HK-2 (cell line): Measurements from ENCODE around the gene KMT2E.
A peak's percentile ranks its signal among the peaks of the same experiment; 100 is the strongest.
"Not testable (repeated sequence)": the region's sequence is repeated elsewhere in the genome, so short reads cannot be mapped to it uniquely, and the experiment has no call there.

ENCODE experiments used
- DNase-seq: peaks from one replicate; pipeline ENCODE4 v3.0.0-alpha.2; 2018; ENCODE audit not compliant: unreplicated experiment

KMT2E gene

GRCh38 chr7:104982308-104983075, 31.5 kb upstream of the KMT2E start:
- DNase-seq, result no peak

- DNase-seq, result no peak
These were observed 30.9 kb upstream of the KMT2E start for GRCh38 chr7:104983076-104983577.

- DNase-seq, result peak; percentile 89
These were observed 30.1 kb upstream of the KMT2E start for GRCh38 chr7:104983578-104984539.

- no peak for DNase-seq
These were observed 29.3 kb upstream of the KMT2E start for GRCh38 chr7:104984585-104985258.

- DNase-seq, result no peak
These were observed 28.8 kb upstream of the KMT2E start for GRCh38 chr7:104985259-104985617.

GRCh38 chr7:104986628-104987259, 27.3 kb upstream of the KMT2E start:
- DNase-seq, result no peak

GRCh38 chr7:104987403-104987802, 26.6 kb upstream of the KMT2E start:
- DNase-seq, result not testable (repeated sequence)

- no peak for DNase-seq
These were observed 23.0 kb upstream of the KMT2E start for GRCh38 chr7:104990983-104991382.

- no peak for DNase-seq
These were observed 21.7 kb upstream of the KMT2E start for GRCh38 chr7:104992306-104992705.

- DNase-seq, result no peak
These were observed 20.7 kb upstream of the KMT2E start for GRCh38 chr7:104993217-104993862.

GRCh38 chr7:104998040-104998752, 15.8 kb upstream of the KMT2E start:
- DNase-seq, result no peak

- no peak for DNase-seq
These were observed 13.8 kb upstream of the KMT2E start for GRCh38 chr7:105000200-105000599.

GRCh38 chr7:105000927-105001336, 13.1 kb upstream of the KMT2E start:
- no peak for DNase-seq

- DNase-seq, result no peak
These were observed 12.3 kb upstream of the KMT2E start for GRCh38 chr7:105001652-105002184.

- no peak for DNase-seq
These were observed 10.7 kb upstream of the KMT2E start for GRCh38 chr7:105003275-105003674.

- DNase-seq, result no peak
These were observed 10.0 kb upstream of the KMT2E start for GRCh38 chr7:105003872-105004510.

GRCh38 chr7:105005006-105005405, 9.0 kb upstream of the KMT2E start:
- DNase-seq, result not testable (repeated sequence)

- not testable (repeated sequence) for DNase-seq
These were observed 8.5 kb upstream of the KMT2E start for GRCh38 chr7:105005486-105005885.

GRCh38 chr7:105006367-105007136, 7.5 kb upstream of the KMT2E start:
- DNase-seq, result no peak
